Endothelial cell of umbilical vein (primary cell): Measurements from ENCODE around the gene RIOX2. TPM values are rescaled to one million over a fixed set of nuclear protein-coding genes. Genes with fewer than 3 reads are reported as not detected.

ENCODE experiments used
- BruUV-seq: library from RNA; stranded (reverse); fragments of 400-500 nt; replicated peaks from 2 replicates; lab custom pipeline; 2021; lab: Mats Ljungman, UMichigan
- CTCF ChIA-PET: fragments of 300-600, 350-600 bp; sonication (Branson Sonifier 250); formaldehyde crosslinking; loops from one replicate; lab custom pipeline; 2021; ENCODE audit warnings: antibody characterized with exemption, inconsistent platforms; lab: Charles Lee
- POLR2A ChIA-PET: fragments of 300-600, 350-600 bp; sonication (Branson Sonifier 250); formaldehyde crosslinking; loops from one replicate; lab custom pipeline; 2021; ENCODE audit warnings: antibody characterized with exemption, inconsistent platforms; lab: Charles Lee
- DNase-seq: peaks from one replicate; pipeline ENCODE4 v3.0.0-alpha.2; 2011; ENCODE audit warnings: low read depth, low spot score
- FAIRE-seq: peaks from 2 replicates; lab custom pipeline; 2011; peaks lifted over from hg19 to GRCh38; lab: Jason Lieb, UNC
- H2AFZ ChIP-seq: 2 replicates; pipeline ENCODE4 v1.6.0; 2012; ENCODE audit warnings: low read depth, low read length, control low read depth, inconsistent platforms
- H3K27ac ChIP-seq: 2 replicates; pipeline ENCODE4 v1.5.1; 2011; ENCODE audit warnings: low read depth, mild to moderate bottlenecking, control low read depth, low read length, moderate library complexity; ENCODE audit not compliant: insufficient read depth
- H3K27me3 ChIP-seq, 2 experiments: 2 replicates each; pipeline versions ENCODE4 v1.6.0 to v1.6.1; 2011; ENCODE audit warnings: low read length in 2 of 2, mixed read lengths in 1 of 2; ENCODE audit not compliant: control insufficient read depth in 2 of 2, insufficient read depth in 2 of 2
- H3K36me3 ChIP-seq, 2 experiments: 2 replicates in 1 of 2; 3 replicates in 1 of 2; pipeline ENCODE4 v1.5.1; 2011; ENCODE audit warnings: low read length in 2 of 2, mild to moderate bottlenecking in 1 of 2, moderate library complexity in 1 of 2; ENCODE audit not compliant: control insufficient read depth in 2 of 2, insufficient read depth in 2 of 2; ENCODE audit errors: extremely low read depth in 1 of 2
- H3K4me1 ChIP-seq: 3 replicates; pipeline ENCODE4 v1.5.1; 2011; ENCODE audit warnings: mild to moderate bottlenecking, low read length; ENCODE audit not compliant: control insufficient read depth, insufficient read depth; ENCODE audit errors: extremely low read depth
- H3K4me2 ChIP-seq: 2 replicates; pipeline ENCODE4 v1.6.1; 2011; ENCODE audit warnings: low read length, control low read depth, mixed read lengths; ENCODE audit not compliant: insufficient read depth
- H3K4me3 ChIP-seq, 3 experiments: fragments of 200-600 bp in 1 of 3; sonication (generic), shearing (Covaris generic) in 1 of 3; replicated peaks in 1 of 3; 2 replicates each; pipeline ENCODE4 v1.5.1; 2011 to 2016; ENCODE audit warnings: control low read depth in 3 of 3, low read length in 3 of 3, mild to moderate bottlenecking in 2 of 3, inconsistent platforms in 1 of 3, low read depth in 1 of 3, moderate library complexity in 1 of 3; ENCODE audit not compliant: insufficient read depth in 1 of 3
- H3K79me2 ChIP-seq: 2 replicates; pipeline ENCODE4 v1.6.0; 2012; ENCODE audit warnings: low read length, inconsistent platforms; ENCODE audit not compliant: control insufficient read depth, insufficient read depth
- H3K9ac ChIP-seq: replicated peaks from 2 replicates; pipeline ENCODE3; 2011; ENCODE audit warnings: low read length, control low read depth; ENCODE audit not compliant: insufficient read depth; ENCODE audit errors: extremely low read depth
- H3K9me1 ChIP-seq: replicated peaks from 3 replicates; pipeline ENCODE4 v1.6.0; 2011; ENCODE audit warnings: mild to moderate bottlenecking, low read length; ENCODE audit not compliant: control insufficient read depth, insufficient read depth; ENCODE audit errors: extremely low read depth
- H3K9me3 ChIP-seq: replicated peaks from 2 replicates; pipeline ENCODE4 v1.5.1; 2012; ENCODE audit warnings: low read length, inconsistent platforms; ENCODE audit not compliant: control insufficient read depth, insufficient read depth
- H4K20me1 ChIP-seq: replicated peaks from 2 replicates; pipeline ENCODE3; 2011; ENCODE audit warnings: mild to moderate bottlenecking, low read length; ENCODE audit not compliant: control insufficient read depth, insufficient read depth; ENCODE audit errors: extremely low read depth
- CTCF ChIP-seq, 2 donors: IDR thresholded peaks; 1 replicate in 1 of 2; 2 replicates in 1 of 2; pipeline ENCODE4 v1.5.1; 2011; ENCODE audit warnings: low read length in 2 of 2, mild to moderate bottlenecking in 2 of 2, moderate library complexity in 2 of 2, control low read depth in 1 of 2, inconsistent platforms in 1 of 2, low read depth in 1 of 2; ENCODE audit not compliant: insufficient read depth in 1 of 2; ENCODE audit errors: extremely low read depth in 1 of 2
- EZH2 ChIP-seq: IDR thresholded peaks from 2 replicates; pipeline ENCODE4 v1.6.1; 2012; ENCODE audit warnings: borderline replicate concordance, low read depth, mild to moderate bottlenecking, moderate library complexity, low read length, inconsistent platforms; ENCODE audit not compliant: severe bottlenecking
- FOS ChIP-seq: IDR thresholded peaks from 2 replicates; pipeline ENCODE4 v1.6.1; 2011; ENCODE audit warnings: mild to moderate bottlenecking, low read length, moderate library complexity, borderline replicate concordance; ENCODE audit not compliant: insufficient read depth
- GATA2 ChIP-seq: IDR thresholded peaks from 2 replicates; pipeline ENCODE4 v1.7.0; 2011; ENCODE audit warnings: low read depth, mild to moderate bottlenecking, moderate library complexity, mixed read lengths, low read length; ENCODE audit not compliant: insufficient read length, insufficient read depth
- JUN ChIP-seq: IDR thresholded peaks from 2 replicates; pipeline ENCODE4 v1.6.1; 2011; ENCODE audit warnings: borderline replicate concordance, low read depth; ENCODE audit not compliant: insufficient read length, insufficient read depth
- MAX ChIP-seq: IDR thresholded peaks from 2 replicates; pipeline ENCODE4 v1.6.1; 2011; ENCODE audit not compliant: insufficient read depth, insufficient read length
- MYC ChIP-seq: IDR thresholded peaks from one replicate; pipeline ENCODE4 v1.6.1; 2011; ENCODE audit warnings: mild to moderate bottlenecking, low read depth, low read length
- POLR2A ChIP-seq: IDR thresholded peaks from 2 replicates; pipeline ENCODE4 v1.6.1; 2012; ENCODE audit warnings: low read depth, mild to moderate bottlenecking, control low read depth, low read length
- POLR2AphosphoS5 ChIP-seq: IDR thresholded peaks from 2 replicates; pipeline ENCODE4 v1.6.1; 2012; ENCODE audit warnings: low read depth, mild to moderate bottlenecking, control low read depth, low read length, moderate library complexity; ENCODE audit not compliant: insufficient read depth
- dilution Hi-C: fragments of 300-500 bp; cut with MboI; formaldehyde crosslinking; loops from one replicate; pipeline ENCODE4 v1.15.0; 2019; ENCODE audit warnings: low sequenced_read_pairs; ENCODE audit not compliant: extremely low pct_ligation_motif_present
- intact Hi-C: fragments of 100-400 bp; cut with micrococcal nuclease; formaldehyde crosslinking; loops from one replicate; pipeline ENCODE4 v1.10.0; 2022
- polyA plus RNA-seq, 4 experiments: library from polyadenylated mRNA; depleted of rRNA in 3 of 4; stranded (reverse) in 3 of 4; unstranded in 1 of 4; fragments of >200 nt; gene quantifications; 2 replicates each; pipeline versions ENCODE4 v1.2.1 to v1.2.3, GENCODE V29; 2011 to 2012; ENCODE audit warnings: missing spikeins in 1 of 4
- total RNA-seq: library from RNA; stranded (reverse); gene quantifications from 2 replicates; pipeline ENCODE4 v1.2.3, GENCODE V29; 2021

RIOX2 gene
- total and polyA plus RNA-seq, 2 donors (not counting 3 experiments of a cell fraction or from before 2014, with no cell fraction given): 14.5 to 30.5 TPM

GRCh38 chr3:98002717-98003116 lies 30.5 kb upstream of the RIOX2 start:
- no peaks in the 10 kb centered on the region for H3K4me1 ChIP-seq
- H3K4me3 ChIP-seq: no peak overlapping the region
- no peaks in the 10 kb centered on the region for H4K20me1 ChIP-seq
- H3K79me2 ChIP-seq: no peaks in the 10 kb centered on the region
- intact Hi-C loops: no loop called here
- no peak for FAIRE-seq
- DNase-seq: no peak
- H3K9me3 ChIP-seq: no peaks in the 10 kb centered on the region
- H3K36me3 ChIP-seq: no peaks in the 10 kb centered on the region
- no peak overlapping the region for H3K9ac ChIP-seq
- BruUV-seq: no TSS peak
- no peaks in the 10 kb centered on the region for H3K9me1 ChIP-seq
- H2AFZ ChIP-seq: no peak overlapping the region
- TF ChIP-seq JUN (no peak), EZH2 (no peak), MYC (no peak), POLR2A (no peak), CTCF (IDR thresholded peaks at IDR 0.05; ENCODE audit: extremely low read depth in 1 of 2, insufficient read depth in 1 of 2, low read depth in 1 of 2, low read length in 2 of 2) (no peak)
- POLR2A ChIA-PET: no interaction called here
- dilution Hi-C loops: no loop called here
- no peak overlapping the region for H3K4me2 ChIP-seq
- peaks cover 9% of the 10 kb centered on the region in 2 experiments for H3K27me3 ChIP-seq
- CTCF ChIA-PET: interaction anchor here (0.6 to 1.3 kb wide), 2 partner anchors 9 to 19 kb away, joined by 4 to 5 read pairs; no protein-coding TSS in a partner anchor
- H3K27ac ChIP-seq: no peak overlapping the region

GRCh38 chr3:97999994-98000393 lies 27.8 kb upstream of the RIOX2 start:
- CTCF ChIA-PET: no interaction called here
- no peaks in the 10 kb centered on the region for H3K36me3 ChIP-seq

More at GRCh38 chr3:97999994-98000393, 27.8 kb upstream of the RIOX2 start:
- POLR2A ChIA-PET: no interaction called here
- Histone ChIP-seq H4K20me1 (no peaks in the 10 kb centered on the region), H3K9me3 (no peaks in the 10 kb centered on the region), H2AFZ (no peak overlapping the region), H3K4me1 (no peaks in the 10 kb centered on the region), H3K4me3 (no peak overlapping the region), H3K4me2 (no peak overlapping the region), H3K9me1 (no peaks in the 10 kb centered on the region), H3K9ac (no peak overlapping the region), H3K79me2 (no peaks in the 10 kb centered on the region), H3K27me3 (peaks cover 9% of the 10 kb centered on the region in 2 experiments), H3K27ac (no peak overlapping the region)
- TF ChIP-seq MAX (no peak), GATA2 (no peak), POLR2A (no peak), FOS (no peak), MYC (no peak), POLR2AphosphoS5 (no peak), CTCF (IDR thresholded peaks at IDR 0.05; ENCODE audit: extremely low read depth in 1 of 2, insufficient read depth in 1 of 2, low read depth in 1 of 2, low read length in 2 of 2) (no peak), JUN (no peak), EZH2 (no peak)
- no peak for DNase-seq
- intact Hi-C loops: no loop called here
- BruUV-seq: no TSS peak
- dilution Hi-C loops: no loop called here
- no peak for FAIRE-seq
